CD14-positive monocyte (primary cell): Measurements from ENCODE around the gene HTRA3. TPM values are rescaled to one million over a fixed set of nuclear protein-coding genes. Genes with fewer than 3 reads are reported as not detected.

ENCODE experiments used
- DNase-seq, 3 donors: peaks; one replicate each; pipeline ENCODE4 v3.0.0-alpha.2; 2011 to 2022
- H2AFZ ChIP-seq: 2 replicates; pipeline ENCODE4 v1.6.0; 2012; ENCODE audit warnings: mild to moderate bottlenecking, low read depth, low read length, inconsistent platforms; ENCODE audit not compliant: insufficient read depth, poor library complexity, severe bottlenecking
- H3K27ac ChIP-seq, 2 donors: 1 replicate in 1 of 2; 2 replicates in 1 of 2; pipeline ENCODE4 v1.5.1; 2012 to 2013; ENCODE audit warnings: low read length in 2 of 2, control low read depth in 1 of 2, inconsistent platforms in 1 of 2, low read depth in 1 of 2, mild to moderate bottlenecking in 1 of 2
- H3K27me3 ChIP-seq, 2 donors: one replicate each; pipeline versions ENCODE4 v1.6.0 to v1.6.1; 2011 to 2013; ENCODE audit warnings: low read length in 2 of 2; ENCODE audit not compliant: control insufficient read depth in 2 of 2, insufficient read depth in 2 of 2
- H3K36me3 ChIP-seq, 2 donors: replicated peaks in 1 of 2; 1 replicate in 1 of 2; 2 replicates in 1 of 2; pipeline versions ENCODE4 v1.5.1 to v1.6.1; 2012 to 2013; ENCODE audit warnings: low read length in 2 of 2, control low read depth in 1 of 2, inconsistent platforms in 1 of 2, mild to moderate bottlenecking in 1 of 2; ENCODE audit not compliant: insufficient read depth in 2 of 2, control insufficient read depth in 1 of 2
- H3K4me1 ChIP-seq, 2 donors: 1 replicate in 1 of 2; 2 replicates in 1 of 2; pipeline versions ENCODE4 v1.5.1 to v1.6.1; 2012 to 2013; ENCODE audit warnings: low read length in 2 of 2, control low read depth in 1 of 2, inconsistent platforms in 1 of 2, mild to moderate bottlenecking in 1 of 2, moderate library complexity in 1 of 2; ENCODE audit not compliant: insufficient read depth in 2 of 2, control insufficient read depth in 1 of 2
- H3K4me2 ChIP-seq: replicated peaks from 2 replicates; pipeline ENCODE3; 2012; ENCODE audit warnings: low read length, moderate library complexity, mild to moderate bottlenecking; ENCODE audit not compliant: poor library complexity, severe bottlenecking; ENCODE audit errors: extremely low read depth
- H3K4me3 ChIP-seq, 3 experiments: fragments of 200-600 bp in 1 of 3; sonication (generic) in 1 of 3; replicated peaks in 1 of 3; 1 replicate in 2 of 3; 2 replicates in 1 of 3; pipeline ENCODE4 v1.5.1; 2011 to 2013; ENCODE audit warnings: low read length in 3 of 3, mild to moderate bottlenecking in 3 of 3, control low read depth in 2 of 3, low read depth in 2 of 3, inconsistent platforms in 1 of 3, moderate library complexity in 1 of 3
- H3K79me2 ChIP-seq: 2 replicates; pipeline ENCODE4 v1.6.0; 2012; ENCODE audit warnings: mild to moderate bottlenecking, control low read depth, inconsistent platforms, low read length, moderate library complexity; ENCODE audit not compliant: insufficient read depth
- H3K9ac ChIP-seq: 2 replicates; pipeline ENCODE4 v1.6.0; 2017; ENCODE audit warnings: low read length, mild to moderate bottlenecking; ENCODE audit not compliant: insufficient read depth, poor library complexity, severe bottlenecking
- H3K9me3 ChIP-seq, 2 donors: replicated peaks in 1 of 2; 1 replicate in 1 of 2; 2 replicates in 1 of 2; pipeline versions ENCODE4 v1.5.1 to v1.6.1; 2012 to 2013; ENCODE audit warnings: low read length in 2 of 2, control low read depth in 1 of 2; ENCODE audit not compliant: control insufficient read depth in 1 of 2, insufficient read depth in 1 of 2
- H4K20me1 ChIP-seq: 2 replicates; pipeline ENCODE4 v1.6.0; 2012; ENCODE audit warnings: mild to moderate bottlenecking, low read length, control low read depth, moderate library complexity; ENCODE audit not compliant: insufficient read depth
- H3K27ac Mint-ChIP-seq, 7 donors: one replicate each; pipeline ENCODE4 v1.8.0; 2020; ENCODE audit warnings: mild to moderate bottlenecking in 7 of 7, mixed read lengths in 7 of 7, moderate library complexity in 6 of 7, inconsistent platforms in 2 of 7
- H3K27me3 Mint-ChIP-seq, 3 donors: one replicate each; pipeline ENCODE4 v1.8.0; 2021 to 2022; ENCODE audit warnings: low read depth in 3 of 3, mild to moderate bottlenecking in 3 of 3, mixed read lengths in 3 of 3, moderate library complexity in 3 of 3, inconsistent platforms in 1 of 3
- H3K36me3 Mint-ChIP-seq, 2 donors: one replicate each; pipeline ENCODE4 v1.8.0; 2020; ENCODE audit warnings: mixed read lengths in 2 of 2, inconsistent platforms in 1 of 2, mild to moderate bottlenecking in 1 of 2
- H3K4me1 Mint-ChIP-seq: one replicate; pipeline ENCODE4 v1.8.0; 2020; ENCODE audit warnings: mild to moderate bottlenecking, mixed read lengths
- H3K4me3 Mint-ChIP-seq, 2 donors: one replicate each; pipeline ENCODE4 v1.8.0; 2020; ENCODE audit warnings: mild to moderate bottlenecking in 2 of 2, mixed read lengths in 2 of 2, moderate library complexity in 1 of 2
- H3K9me3 Mint-ChIP-seq, 7 donors: one replicate each; pipeline ENCODE4 v1.8.0; 2020 to 2022; ENCODE audit warnings: mixed read lengths in 7 of 7, mild to moderate bottlenecking in 6 of 7, moderate library complexity in 6 of 7, inconsistent platforms in 2 of 7
- CTCF ChIP-seq: fragments of 200-600 bp; IDR thresholded peaks from one replicate; pipeline ENCODE4 v1.8.0; 2022; ENCODE audit warnings: antibody characterized with exemption, mild to moderate bottlenecking
- WGBS: methylation state at CpG from one replicate; pipeline ENCODE4 v1.1.5; 2013; ENCODE audit warnings: missing lambda C conversion rate; ENCODE audit not compliant: insufficient coverage; 5-methylcytosine and 5-hydroxymethylcytosine counted together
- intact Hi-C, 2 donors: fragments of 100-400 bp; cut with micrococcal nuclease; formaldehyde crosslinking; loops; one replicate each; pipeline versions ENCODE4 v1.15.0 to v1.15.1; 2023
- polyA plus RNA-seq, 3 donors: library from polyadenylated mRNA; depleted of rRNA in 1 of 3; unstranded in 2 of 3; stranded (reverse) in 1 of 3; fragments of 300-500 nt in 2 of 3; fragments of >200 nt in 1 of 3; fragmentation: Illumina TruSeq in 2 of 3; gene quantifications; 1 replicate in 2 of 3; 2 replicates in 1 of 3; pipeline ENCODE4 v1.2.3, GENCODE V29; 2012 to 2021

Gene HTRA3
- polyA plus RNA-seq, 3 donors, result not detected

GRCh38 chr4:8346838-8347605 is 77.5 kb downstream of the HTRA3 start:
- 91% methylated on average over 11 of the region's 16 CpGs for WGBS

GRCh38 chr4:8347660-8348059 is 78.1 kb downstream of the HTRA3 start:
- no peaks in the 10 kb centered on the region for H3K9me3 ChIP-seq
- H3K27ac ChIP-seq, result no peak overlapping the region
- H3K79me2 ChIP-seq, result no peaks in the 10 kb centered on the region
- H3K4me2 ChIP-seq, result no peak overlapping the region
- H3K9me3 Mint-ChIP-seq, result peaks cover 0 to 2% (median 0%) of the 10 kb centered on the region in 7 donors
- 93% methylated on average over 5 of the region's 7 CpGs for WGBS
- H3K4me1 ChIP-seq, result peaks cover 4 to 6% of the 10 kb centered on the region in 2 donors
- no peak for TF ChIP-seq CTCF
- H3K4me3 Mint-ChIP-seq, result no peak overlapping the region
- peaks cover 2 to 6% (median 2%) of the 10 kb centered on the region in 3 donors for H3K27me3 Mint-ChIP-seq
- peaks cover 6% of the 10 kb centered on the region for H3K4me1 Mint-ChIP-seq
- H3K27ac Mint-ChIP-seq, result peak overlapping the region in 1 of 7 donors; percentile 54
- intact Hi-C loops, result no loop called here
- H3K36me3 ChIP-seq, result no peaks in the 10 kb centered on the region
- no peaks in the 10 kb centered on the region for H4K20me1 ChIP-seq
- H3K27me3 ChIP-seq, result no peaks in the 10 kb centered on the region
- no peak overlapping the region for H3K4me3 ChIP-seq
- H2AFZ ChIP-seq, result no peak overlapping the region
- H3K36me3 Mint-ChIP-seq, result no peaks in the 10 kb centered on the region
- no peak for DNase-seq
- H3K9ac ChIP-seq, result no peak overlapping the region

More at GRCh38 chr4:8346838-8347605, 77.5 kb downstream of the HTRA3 start:
- H3K27me3 Mint-ChIP-seq, result peaks cover 2 to 6% (median 2%) of the 10 kb centered on the region in 3 donors
- H3K4me1 Mint-ChIP-seq, result peaks cover 6% of the 10 kb centered on the region
- H3K4me3 Mint-ChIP-seq, result no peak overlapping the region
- Histone ChIP-seq H3K4me2 (no peak overlapping the region), H3K79me2 (no peaks in the 10 kb centered on the region), H3K27ac (no peak overlapping the region), H3K9ac (no peak overlapping the region), H3K4me3 (no peak overlapping the region), H2AFZ (no peak overlapping the region), H3K9me3 (no peaks in the 10 kb centered on the region), H4K20me1 (no peaks in the 10 kb centered on the region), H3K27me3 (no peaks in the 10 kb centered on the region), H3K36me3 (no peaks in the 10 kb centered on the region), H3K4me1 (peaks cover 4 to 6% of the 10 kb centered on the region in 2 donors)
- intact Hi-C loops, result no loop called here
- H3K27ac Mint-ChIP-seq, result no peak overlapping the region
- no peak for DNase-seq
- H3K36me3 Mint-ChIP-seq, result no peaks in the 10 kb centered on the region
- peaks cover 0 to 2% (median 0%) of the 10 kb centered on the region in 7 donors for H3K9me3 Mint-ChIP-seq
- TF ChIP-seq CTCF, result no peak
